GM21717 (cell line): ENCODE results near the gene PHF21A.
"Not testable (repeated sequence)": the region's sequence is repeated elsewhere in the genome, so short reads cannot be mapped to it uniquely, and the experiment has no call there.

Source experiments
- ATAC-seq: cut with Tn5 transposase; IDR thresholded peaks from one replicate; pipeline ENCODE4 v1.9.1; 2021; ENCODE audit warnings: mild to moderate bottlenecking, moderate library complexity; ENCODE audit not compliant: unreplicated experiment

Gene PHF21A

DNA sequence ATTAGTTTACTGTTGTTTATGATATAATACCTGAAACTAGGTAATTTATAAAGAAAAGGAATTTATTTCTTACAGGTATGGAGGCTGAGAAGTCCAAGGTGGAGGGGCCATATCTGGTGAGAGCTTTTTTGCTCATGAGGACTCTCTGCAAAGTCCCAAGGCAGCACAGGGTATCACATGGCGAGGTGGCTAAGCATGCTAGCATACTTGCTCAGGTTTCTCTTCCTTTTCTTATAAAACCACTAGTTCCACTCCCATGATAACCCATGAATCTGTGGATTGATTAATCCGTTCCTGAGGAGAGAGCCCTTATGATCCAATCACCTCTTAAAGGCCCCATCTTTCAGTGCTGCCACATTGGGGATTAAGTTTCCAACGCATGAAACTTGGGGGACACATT lies 82.7 kb downstream of the PHF21A start:
- ATAC-seq: no peak

DNA sequence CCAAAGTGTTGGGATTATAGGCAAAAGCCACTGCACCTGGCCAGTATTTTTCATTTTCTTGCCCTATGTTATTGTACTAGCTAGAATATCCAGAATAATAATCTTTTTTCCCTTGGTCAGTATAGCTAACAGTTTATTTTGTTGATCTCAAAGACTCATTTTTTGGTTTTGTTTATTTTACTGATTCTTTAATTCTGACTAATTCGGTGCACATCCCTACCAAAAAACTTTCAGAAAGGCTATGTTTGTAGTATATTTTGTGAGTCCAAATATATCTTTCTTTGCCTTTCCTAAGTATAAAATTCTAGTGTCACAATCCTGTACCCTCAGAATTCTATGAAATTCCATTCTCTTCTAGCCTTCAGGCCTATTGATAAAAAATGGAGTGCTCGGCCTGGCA lies 84.3 kb downstream of the PHF21A start:
- ATAC-seq: no peak

DNA sequence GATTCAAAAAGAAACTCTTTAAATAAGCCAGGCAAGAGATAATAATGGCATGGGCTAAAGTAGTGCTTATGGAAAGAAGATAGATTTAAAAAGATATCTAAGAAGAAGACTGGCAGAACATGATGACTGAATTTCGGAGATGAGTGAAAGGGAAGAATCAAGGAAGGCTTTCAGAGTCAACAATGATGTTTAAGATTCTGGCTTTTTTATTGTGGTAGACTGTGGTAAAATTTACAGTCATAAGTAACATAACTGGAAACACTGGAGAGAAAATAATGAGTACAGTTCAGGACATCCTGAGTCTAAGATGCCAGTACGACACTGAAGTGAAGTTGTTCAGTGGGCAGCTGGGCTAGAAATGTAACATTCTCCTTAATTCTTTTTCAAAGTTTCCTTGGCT lies 85.2 kb downstream of the PHF21A start:
- ATAC-seq: no peak

DNA sequence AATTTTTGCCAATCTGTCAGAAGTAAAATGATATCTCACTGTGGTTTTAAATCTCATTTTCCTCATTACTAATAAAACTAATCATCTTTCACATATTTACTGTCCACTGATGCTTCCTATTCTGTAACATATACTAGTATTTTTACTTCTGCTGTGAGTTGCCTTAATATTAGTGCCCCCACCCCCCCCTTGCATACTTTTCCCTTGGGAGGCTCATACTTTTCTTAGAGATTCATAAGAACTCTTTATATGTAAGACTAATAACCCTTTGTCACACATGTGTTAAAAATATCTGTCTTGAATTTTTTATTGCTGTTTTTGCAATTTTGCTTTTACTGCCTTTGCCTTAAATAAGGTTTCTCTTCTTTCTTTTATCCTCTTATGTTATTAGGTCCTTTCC lies 87.2 kb downstream of the PHF21A start:
- ATAC-seq: no peak

DNA sequence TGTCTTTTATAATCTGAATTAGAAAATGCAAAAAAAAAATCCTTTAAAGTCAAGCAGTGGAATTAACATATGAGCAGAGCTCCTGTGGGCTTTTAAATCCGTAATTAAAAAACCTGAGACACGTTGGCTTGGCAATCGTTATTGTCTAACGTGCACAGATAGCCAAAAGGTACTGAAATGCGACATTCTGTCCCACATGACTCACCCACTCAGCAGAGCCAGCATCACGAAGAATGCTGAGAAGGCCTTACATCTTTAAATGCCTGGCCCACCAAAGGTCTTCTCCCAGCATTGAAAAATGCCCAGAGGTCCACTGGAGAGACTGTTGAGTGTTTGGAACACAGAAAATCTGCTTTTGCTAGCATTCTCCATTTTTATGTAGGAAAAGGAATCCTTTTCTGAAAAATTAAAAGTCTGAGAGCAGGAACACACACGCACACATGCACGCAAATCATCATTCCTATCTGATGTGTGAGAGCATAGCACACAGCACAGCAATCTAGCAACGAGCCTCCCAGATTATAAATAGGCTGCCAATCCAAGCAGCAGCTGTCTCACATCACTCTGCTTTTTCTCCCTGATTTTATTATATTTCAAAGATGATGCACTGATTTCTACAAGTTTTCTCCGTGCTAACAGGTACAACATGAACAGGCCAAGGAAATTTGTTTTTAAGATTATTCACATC lies 94.5 kb downstream of the PHF21A start:
- no peak for ATAC-seq

DNA sequence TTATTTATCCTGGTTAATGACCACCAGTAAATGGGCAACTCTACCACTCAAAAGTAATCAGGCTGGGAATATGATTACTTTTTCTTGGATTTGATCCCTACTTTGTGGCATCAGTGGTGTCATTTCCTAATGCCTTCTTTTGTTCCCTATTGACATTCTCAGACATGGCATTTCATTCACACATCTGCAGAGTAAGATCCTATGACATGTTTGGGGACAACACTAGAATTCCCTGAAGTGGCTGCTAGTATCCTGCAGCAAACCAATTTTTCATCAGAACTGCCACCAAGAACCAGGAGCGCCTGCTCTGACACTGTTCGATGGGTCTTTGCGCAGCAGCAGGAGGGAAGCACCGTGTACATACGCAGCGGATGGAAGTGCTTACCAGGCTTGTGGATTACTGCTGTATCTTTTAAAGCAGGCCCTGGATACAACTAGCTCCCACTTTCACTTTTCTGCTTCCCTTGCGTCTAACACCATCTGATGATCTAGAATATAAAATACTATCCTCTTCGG lies 101.1 kb downstream of the PHF21A start:
- no peak for ATAC-seq

DNA sequence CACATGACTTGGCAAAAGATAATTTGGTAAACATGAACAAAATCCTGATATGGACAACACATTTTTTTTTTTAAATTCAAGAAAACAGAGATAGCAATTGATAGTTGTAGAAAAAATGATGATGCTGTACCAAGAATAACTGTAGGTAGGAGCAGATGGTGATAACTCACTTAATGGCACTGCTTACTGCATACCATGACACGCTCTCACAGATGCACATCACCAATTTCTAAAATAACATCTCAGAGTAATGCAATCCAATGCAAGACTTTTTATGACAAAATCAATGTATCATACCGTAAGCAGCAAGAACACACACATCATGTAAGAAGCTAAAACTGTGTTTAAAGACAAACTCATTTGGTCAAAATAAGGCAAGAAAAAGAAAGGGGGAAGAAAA lies 102.6 kb downstream of the PHF21A start:
- ATAC-seq: no peak

DNA sequence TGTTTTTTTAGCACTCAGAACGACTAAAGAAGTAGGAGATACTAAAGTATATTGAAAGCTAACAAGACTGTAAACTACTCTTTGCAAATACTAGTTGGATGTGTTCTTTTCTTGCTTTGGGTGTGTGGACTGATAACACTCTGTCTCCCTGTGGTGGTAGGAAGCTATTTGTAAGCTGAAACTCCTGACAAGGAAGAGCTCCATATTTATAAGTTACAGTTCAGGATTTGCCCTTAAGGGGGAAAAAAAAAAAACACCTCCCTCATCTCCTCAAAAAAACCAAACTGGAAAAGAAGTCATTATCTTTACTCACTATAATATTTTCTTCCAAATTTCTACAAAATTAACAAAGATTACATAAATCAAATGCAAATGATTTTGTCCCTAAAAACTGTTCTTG lies 103.9 kb downstream of the PHF21A start:
- ATAC-seq: no peak

DNA sequence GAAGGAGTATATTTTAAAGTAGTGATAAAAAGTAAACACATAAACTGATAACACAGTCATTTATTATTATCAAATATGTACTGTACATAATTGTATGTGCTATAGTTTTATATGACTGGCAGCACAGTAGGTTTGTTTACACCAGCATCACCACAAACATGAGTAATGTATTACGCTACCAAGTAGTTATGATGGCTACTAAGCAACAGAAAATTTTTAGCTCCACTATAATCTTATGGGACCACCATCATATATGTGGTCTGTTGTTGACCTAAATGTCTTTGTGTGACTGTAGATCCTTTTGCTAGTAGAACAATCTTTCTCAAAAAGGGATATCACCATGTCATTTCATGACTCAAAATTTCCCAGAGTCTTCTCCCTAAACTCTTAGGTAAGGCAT lies 105.3 kb downstream of the PHF21A start:
- ATAC-seq: no peak

DNA sequence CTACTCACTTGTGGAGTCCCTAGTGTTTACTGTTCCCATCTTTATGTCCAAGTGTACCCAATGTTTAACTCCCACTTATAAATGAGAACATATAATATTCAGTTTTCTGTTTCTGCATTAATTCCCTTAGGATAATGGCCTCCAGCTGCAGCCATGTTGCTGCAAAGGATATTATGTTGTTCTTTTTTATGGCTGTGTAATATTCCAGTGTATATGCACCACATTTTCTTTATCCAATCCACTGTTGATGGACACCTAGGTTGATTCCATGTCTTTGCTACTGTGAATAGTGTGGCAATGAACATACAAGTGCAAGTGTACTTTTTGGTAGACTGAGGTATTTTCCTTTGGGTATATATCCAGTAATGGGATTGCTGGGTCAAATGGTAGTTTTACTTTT lies 107.1 kb downstream of the PHF21A start:
- ATAC-seq: not testable (repeated sequence)

DNA sequence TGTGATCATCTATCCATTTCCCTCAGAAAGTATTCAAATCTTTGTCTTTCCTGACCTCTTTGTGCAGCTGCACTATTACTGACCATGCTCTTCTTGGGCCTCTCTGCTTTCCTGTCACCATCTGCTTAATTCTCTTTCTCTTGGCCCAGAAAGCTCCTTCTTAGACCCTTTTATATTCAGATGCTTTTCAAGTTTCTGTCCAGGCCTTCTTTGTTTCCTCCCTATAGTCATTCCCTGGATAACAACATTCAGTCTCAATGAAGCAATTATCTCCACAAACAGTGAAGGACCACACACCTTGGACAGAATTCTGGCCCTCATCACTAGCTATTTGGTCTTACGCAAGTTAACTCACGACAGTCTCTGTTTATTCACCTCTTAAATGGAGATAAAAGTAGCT lies 109.1 kb downstream of the PHF21A start:
- ATAC-seq: no peak

DNA sequence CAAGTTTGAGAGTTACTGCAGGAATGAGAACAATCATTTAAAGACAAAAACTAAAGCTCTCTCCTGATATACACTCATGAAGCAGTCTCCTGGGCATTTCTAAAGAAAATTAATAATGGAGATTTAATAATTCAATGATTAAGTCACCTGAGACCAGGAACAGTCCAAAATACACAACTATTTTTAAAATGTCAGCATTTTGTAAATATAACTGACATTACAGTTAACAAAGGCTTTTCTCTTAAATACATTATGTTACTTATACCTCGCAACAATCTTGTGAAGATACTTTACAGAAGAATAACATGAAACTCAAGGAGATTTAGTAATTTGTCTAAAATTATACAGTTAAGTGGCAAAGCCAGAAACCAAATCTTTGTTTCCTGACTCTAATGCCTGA lies 111.2 kb downstream of the PHF21A start:
- ATAC-seq: no peak

DNA sequence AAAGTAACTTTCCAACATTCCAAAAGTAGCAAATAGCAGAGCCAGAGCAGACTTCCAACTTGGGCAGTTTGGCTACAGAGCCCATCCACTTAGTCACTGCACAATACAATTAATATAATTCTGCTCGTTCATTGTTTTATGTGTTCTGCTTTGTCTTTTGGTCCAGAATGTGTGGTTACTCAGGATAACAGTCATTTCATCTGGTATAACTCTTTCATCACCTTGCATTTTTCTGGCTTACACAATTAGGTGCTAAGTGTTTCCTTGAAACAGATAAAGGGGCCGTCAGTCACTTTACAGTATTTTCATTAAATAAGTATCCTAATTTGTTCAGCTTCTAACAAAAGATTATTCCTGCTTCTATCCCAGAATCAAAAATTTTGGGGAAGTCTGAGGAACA lies 111.6 kb downstream of the PHF21A start:
- no peak for ATAC-seq

DNA sequence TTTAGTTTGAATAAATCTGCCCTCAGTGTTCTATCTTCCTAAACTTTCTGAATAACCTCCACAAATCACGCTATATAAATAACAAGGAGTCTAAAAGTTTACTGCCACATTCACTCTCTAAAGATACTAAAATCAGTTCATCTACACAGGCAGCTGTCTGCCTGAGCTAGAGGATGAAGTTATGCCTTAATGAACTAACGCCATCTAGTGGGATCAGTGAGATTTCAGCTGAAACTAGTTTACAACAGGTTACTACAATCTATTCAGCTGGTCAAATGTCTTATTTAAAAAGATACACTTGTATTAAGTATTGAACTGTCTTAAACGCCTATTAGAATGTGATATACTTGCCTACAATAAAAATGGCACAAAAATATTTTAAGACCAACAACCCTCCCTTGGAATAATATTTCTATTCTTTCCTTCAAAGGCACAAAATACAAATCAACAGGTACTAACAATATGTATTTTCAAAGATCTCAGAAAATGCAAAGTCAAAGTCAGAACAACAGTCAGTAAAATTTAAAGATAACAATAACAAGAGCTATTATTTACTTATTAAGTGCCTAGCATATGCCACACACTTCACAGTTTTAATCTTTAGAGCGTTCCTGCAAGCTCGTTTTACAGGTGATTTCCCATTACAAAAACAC lies 114.7 kb downstream of the PHF21A start:
- no peak for ATAC-seq

DNA sequence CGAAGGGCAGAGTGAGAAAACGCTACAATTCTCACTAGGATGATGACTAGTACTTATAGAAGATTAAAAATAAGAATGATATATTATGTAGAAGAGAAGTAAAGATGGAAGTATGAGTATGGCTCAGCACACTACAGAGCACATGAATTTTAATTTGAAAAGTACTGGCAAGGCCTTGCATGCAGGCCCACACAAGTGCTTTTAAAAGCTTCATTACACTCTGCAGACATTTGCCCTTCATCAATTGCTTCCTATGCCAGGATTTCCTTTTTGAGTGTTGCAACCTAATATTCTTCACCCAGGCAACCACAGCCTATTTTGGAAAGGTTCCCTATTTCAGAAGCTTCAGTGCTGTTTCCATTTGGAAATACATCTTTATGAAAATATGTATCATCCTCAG lies 117.7 kb downstream of the PHF21A start:
- no peak for ATAC-seq

DNA sequence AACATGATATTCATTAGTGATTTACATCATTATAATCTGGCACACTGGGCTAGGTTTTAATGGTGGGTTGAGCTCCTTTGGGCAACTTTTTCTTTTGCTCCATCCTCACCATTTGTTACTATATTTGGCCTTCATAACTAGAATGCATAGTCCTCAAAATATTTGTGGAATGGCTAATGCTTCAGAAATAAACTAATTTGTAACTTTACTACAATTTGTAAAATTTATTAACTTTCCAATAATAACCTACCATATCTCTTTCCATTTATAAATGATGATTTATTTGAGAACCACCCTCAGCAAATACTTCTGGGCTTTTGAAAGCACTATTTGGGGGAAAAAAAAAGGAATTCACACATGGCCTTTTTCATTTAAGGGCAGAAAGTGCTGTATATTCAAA lies 119.1 kb downstream of the PHF21A start:
- no peak for ATAC-seq

DNA sequence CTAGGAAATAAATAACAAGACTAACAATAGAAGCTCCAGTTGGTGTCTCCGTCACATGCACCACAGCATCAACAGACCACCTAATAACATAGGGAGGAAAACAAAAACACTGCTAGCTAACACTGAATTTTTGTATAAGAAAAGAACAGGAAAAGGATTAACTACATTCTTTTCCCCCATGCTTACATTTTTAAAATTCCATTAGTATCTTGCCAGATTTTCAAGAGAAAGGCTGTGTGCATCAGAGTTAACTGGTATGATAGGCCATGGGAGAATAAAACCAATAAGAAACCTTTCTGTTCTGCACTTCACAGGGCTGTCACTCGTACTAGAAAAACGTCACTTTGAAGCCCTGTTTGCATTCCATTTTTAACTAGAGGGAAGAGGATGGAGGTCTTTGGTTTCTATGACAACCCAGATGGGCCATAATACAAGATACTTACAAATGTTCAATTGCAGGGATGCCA lies 119.8 kb downstream of the PHF21A start:
- ATAC-seq: no peak

DNA sequence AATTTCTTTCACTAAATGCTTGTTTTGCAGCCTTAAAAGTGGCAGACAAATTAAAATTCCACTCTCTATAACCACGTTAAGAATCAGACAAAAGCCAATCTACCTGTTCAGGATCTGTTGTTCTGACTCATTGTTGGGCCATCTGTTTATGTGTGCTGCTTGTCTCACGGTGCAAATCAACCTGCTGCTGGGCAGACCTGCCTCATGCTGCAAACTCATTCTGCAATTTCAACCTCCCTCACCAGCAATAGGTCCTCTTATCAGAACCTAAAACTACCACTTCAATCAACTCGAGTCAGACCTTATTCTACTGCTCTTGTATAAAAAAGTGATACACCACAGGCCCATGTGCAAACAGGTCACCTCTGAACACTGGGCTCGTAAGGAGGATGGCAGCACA lies 123.7 kb downstream of the PHF21A start:
- no peak for ATAC-seq

DNA sequence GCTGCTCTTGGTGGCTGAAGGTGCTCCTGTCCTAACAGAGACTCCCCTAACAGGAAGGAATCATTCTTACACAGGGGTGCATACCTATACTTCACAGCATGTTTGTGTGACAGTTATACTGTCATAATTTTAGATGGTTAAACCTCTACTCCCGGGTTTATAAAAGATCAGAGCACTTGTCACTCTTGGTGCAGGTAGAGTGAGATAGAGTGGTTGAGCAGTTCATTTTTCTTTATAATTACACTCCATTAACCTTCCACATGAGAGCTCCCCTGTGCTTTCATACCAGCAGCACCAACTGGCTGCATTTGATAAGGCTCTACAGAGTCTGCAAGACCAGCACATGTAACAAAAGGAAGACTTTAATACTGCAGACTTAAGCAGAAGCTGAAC lies 125.9 kb downstream of the PHF21A start:
- ATAC-seq: no peak

DNA sequence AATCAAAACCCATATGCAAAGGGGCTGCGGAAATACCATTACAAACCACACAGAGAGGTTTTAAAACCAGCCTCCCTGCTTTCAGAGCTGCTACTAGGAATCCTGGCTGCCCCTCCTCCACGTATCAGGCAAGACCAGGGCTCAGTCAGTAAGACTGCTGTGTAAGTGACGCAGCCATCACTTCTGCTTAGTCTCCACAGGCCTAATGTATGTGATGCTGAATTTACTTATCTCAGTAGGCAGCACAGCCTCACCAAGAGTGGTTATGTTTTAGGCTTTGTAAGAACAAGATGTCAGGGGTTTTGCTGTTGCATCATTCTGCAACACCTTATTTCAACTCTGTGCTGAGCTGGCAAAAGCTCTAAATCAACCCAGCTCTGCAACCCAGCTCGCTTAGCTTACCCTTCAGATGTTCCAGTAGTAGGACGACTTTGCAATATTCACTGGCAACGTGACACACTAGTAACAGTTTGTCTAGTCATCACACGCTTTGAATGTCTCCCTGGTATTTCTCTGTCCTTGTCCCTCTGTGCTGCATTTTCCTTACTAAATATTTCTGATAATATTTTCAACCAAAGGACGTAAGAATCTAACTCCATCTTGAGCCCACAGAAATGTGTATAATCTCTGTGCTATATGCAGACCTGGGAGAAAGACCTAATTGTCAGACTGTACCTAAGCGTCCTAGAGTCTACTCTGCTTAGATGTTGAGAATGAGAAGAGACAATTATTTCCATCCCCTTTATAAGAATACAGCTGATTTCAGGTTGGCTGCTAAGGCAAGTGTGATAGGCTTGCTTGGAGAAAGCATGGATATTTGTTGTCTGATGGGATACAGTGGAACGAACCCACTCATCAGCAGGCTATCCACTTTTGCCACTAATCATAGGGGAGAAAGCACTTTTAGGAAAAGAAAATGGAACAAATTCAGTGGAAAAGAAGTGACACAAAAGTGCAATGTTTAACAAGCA lies 126.6 kb downstream of the PHF21A start:
- ATAC-seq: no peak

DNA sequence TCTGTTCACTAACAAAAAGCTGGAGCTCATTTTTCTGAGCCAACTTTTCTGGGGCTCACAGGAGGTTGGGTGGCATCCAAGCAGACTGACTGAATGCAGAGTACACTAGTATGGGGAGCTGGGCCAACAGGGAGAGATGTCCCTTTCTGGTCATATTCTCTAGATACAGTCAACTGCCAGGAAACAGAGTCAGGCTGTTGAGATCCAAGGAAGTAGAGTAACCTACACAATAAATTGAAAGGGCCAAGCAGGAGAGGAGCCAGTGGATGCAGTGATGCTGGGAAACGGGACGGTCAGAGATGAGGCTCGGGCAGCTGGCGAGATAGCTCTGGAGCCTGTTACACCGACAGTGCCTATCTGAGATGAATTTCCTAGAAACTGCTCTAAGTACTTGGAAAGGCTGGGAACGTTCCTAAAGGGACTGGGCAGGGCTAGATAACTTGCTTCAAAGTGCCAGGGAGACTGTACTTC lies 127.7 kb downstream of the PHF21A start:
- ATAC-seq: no peak
